GM18505 (cell line): ENCODE data around the gene NEK7.
A peak's percentile ranks its signal among the peaks of the same experiment; 100 is the strongest.
"Not testable (repeated sequence)": the region's sequence is repeated elsewhere in the genome, so short reads cannot be mapped to it uniquely, and the experiment has no call there.

Source experiments
- ATAC-seq: cut with Tn5 transposase; IDR thresholded peaks from one replicate; pipeline ENCODE4 v1.9.1; 2021; ENCODE audit not compliant: unreplicated experiment
- POLR2A ChIP-seq: IDR thresholded peaks from 4 replicates; pipeline ENCODE4 v1.6.1; 2011; ENCODE audit warnings: borderline replicate concordance; ENCODE audit not compliant: insufficient read depth, insufficient read length; ENCODE audit errors: extremely low read depth

Gene NEK7

DNA sequence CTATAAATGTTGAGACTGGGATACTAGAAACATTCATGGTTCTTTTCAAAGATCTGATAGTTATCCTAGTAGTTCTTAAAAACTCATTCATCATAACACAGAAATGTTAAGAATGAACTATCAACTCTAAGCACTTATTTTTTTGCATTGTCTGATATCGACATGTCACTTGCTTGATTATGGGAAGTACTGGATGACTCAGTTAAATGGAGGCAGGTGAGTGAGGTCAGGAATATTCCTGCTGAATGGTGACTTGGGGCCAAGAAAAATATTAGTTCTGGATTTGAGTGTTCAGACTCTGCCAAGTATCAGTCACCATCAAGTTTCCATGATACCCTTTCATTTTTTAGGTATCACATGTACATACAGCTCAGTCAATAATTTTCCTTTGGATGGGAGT lies 63.6 kb downstream of the NEK7 start:
- TF ChIP-seq POLR2A, result no peak

DNA sequence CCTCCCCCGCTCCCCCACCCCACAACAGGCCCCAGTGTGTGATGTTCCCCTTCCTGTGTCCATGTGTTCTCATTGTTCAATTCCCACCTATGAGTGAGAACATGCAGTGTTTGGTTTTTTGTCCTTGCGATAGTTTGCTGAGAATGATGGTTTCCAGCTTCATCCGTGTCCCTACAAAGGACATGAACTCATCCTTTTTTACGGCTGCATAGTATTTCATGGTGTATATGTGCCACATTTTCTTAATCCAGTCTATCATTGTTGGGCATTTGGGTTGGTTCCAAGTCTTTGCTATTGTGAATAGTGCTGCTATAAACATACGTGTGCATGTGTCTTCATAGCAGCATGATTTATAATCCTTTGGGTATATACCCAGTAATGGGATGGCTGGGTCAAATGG lies 70.2 kb downstream of the NEK7 start:
- ATAC-seq, result not testable (repeated sequence)

More for the DNA sequence above, 63.6 kb downstream of the NEK7 start:
- no peak for ATAC-seq

DNA sequence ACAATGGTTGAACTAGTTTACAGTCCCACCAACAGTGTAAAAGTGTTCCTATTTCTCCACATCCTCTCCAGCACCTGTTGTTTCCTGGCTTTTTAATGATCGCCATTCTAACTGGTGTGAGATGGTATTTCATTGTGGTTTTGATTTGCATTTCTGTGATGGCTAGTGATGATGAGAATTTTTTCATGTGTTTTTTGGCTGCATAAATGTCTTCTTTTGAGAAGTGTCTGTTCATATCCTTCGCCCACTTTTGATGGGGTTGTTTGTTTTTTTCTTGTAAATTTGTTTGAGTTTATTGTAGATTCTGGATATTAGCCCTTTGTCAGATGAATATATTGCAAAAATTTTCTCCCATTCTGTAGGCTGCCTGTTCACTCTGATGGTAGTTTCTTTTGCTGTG lies 70.7 kb downstream of the NEK7 start:
- not testable (repeated sequence) for ATAC-seq

DNA sequence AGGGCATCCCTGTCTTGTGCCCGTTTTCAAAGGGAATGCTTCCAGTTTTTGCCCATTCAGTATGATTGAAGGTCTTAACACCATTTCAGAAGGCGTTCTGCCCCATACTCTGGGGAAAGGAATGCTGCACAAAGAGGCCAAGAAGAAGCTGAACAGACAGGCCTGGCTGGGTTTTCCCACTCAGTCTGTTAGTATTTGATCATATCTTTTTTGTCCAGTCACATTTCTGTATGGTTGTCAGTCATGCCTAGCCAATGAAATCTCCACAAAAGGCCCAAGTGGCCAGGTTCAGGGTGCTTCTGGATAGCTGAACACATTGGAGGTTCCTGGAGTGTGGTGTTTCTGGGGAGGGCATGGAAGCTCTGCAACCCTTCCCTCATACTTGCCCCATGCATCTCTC lies 72.1 kb downstream of the NEK7 start:
- ATAC-seq, result no peak
- no peak for TF ChIP-seq POLR2A

DNA sequence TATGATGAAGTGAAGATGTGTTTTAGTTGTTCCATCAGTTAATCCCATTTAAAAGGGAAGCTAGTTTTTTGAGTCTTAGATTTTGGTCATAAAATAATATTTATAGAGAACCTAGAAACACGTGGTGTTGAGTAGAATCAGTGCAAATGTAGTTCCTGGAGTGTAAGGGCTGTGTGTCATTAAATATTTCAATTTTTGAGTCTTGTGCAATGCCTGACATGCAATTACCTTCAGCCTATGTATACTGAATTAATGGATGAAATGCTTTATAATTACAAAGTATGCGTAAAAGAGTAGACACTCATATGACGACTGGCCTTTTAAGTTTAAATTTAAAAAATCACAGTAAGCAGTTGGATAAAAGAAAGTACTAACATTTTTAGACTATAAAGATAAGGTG lies 75.0 kb downstream of the NEK7 start:
- no peak for TF ChIP-seq POLR2A

DNA sequence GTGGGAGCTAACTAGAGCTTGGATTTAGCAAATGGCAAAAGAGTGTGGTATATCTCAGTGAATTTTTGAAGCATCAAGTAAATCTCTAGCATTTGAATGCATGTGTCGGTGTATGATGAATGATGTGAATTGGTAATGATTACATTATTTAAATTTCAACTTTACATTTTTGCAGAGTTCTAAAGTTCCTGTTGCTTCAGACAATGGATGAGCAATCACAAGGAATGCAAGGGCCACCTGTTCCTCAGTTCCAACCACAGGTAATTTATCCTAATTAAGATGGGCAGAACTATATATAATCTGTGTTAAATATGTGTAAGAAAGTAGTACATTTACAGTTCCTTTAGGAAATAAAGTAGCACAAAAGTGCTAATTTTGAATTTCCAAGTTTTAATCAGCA lies 75.6 kb downstream of the NEK7 start:
- no peak for ATAC-seq
- no peak for TF ChIP-seq POLR2A

More for the DNA sequence above, 75.0 kb downstream of the NEK7 start:
- no peak for ATAC-seq

DNA sequence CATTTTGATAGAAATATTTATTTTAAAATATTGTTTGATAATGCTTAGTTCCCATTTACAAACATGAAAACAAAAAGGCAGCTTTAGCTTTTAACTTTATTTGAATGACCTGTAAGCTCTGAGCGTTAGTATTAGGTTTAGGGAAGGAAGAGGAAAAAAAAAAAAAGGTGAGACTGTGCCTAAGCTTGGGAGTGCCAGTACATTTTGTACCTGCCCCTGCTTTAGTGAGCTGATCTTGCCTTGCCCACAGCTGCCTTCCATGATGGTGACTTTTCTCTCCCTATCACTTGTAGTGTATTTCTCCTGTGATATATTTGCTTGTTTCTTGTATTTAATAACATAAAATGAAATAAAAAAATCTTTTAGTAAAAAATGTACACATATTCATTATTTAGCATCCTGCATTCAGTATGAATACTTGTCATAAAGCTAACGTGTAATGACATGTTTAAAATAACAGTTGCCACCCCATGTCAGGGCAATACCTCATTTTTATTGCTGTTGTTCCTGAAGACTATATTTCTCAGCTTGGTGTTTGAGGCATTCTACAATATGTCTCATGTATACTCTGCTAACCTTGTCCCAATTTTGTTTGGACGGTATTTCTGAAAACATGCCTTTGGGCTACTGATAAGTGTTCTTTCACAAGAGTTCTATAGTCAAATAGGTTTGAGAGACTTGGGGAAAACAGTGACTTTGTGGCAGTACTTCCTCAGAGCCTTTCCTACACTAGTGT lies 76.3 kb downstream of the NEK7 start:
- ATAC-seq, result no peak
- TF ChIP-seq POLR2A, result no peak

DNA sequence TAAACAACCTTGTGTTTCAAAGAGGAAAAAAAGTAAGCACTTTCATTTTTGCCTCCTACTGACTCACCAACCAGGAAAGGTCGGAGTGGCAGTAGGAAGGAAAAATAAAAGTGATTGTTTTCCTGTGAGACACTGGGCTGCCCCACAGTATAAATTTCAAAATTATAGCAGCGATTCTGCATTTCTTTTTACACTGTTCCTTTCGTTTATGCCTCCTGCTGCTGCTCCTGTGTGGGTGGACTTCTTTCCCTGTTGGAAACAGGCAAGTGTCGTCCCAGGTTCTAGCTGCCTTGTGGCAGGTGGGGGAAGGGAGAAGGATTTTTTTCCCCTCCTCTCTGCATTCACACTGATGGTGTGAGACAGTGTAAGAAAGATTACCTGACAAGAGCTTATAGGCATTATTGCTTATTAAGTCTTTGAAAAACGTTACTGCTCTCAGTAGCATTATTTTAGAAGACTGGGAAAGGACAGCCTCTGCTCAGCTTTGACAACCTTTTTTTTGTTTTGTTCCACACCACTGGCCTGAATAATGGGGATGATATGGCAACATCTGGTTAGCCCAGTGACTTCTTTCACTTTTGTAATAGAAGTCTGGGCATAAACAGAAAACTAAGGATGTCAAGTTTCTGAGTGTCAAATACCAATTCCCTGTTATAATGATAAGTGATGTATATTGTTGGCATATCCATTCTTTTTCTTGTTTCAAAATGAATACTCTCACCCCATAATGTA lies 77.9 kb downstream of the NEK7 start:
- no peak for ATAC-seq
- no peak for TF ChIP-seq POLR2A

DNA sequence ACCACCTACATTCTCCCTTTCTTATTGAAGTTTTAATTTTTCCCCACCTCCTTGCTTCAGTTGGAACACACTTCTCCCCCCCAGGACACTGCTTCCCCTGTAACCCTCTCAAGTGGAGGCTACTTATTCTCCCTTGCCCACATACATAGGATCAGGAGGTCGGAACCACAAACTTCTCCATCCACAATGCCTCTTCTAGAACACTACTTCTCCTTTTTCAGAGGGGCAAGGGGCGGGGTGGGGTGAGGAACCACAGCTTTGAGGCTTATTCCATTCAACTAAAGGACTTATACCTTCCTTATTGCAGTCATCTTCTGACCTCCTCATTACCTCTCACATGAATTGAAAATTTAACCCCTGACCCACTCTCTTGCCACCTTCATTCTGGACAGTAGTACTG lies 81.3 kb downstream of the NEK7 start:
- no peak for TF ChIP-seq POLR2A
- no peak for ATAC-seq

DNA sequence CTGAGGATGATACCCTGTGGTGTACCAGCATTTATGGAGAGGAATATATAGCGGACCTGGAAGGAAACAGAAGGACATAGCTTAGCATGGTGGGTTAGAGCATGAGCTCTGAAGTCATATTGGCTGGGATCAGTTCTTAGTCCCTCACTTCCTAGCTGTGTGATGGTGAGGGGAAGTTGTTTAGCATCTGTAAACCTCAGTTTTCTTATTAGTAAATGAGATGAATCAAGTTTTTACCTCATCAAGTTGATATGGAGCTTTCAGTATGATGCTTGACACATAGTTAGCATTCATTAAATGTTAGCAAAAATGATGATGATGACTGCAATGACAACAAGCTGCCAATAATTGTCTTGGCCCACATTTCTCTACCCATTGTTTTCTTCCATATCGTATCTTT lies 84.8 kb downstream of the NEK7 start:
- no peak for TF ChIP-seq POLR2A
- ATAC-seq, result no peak

DNA sequence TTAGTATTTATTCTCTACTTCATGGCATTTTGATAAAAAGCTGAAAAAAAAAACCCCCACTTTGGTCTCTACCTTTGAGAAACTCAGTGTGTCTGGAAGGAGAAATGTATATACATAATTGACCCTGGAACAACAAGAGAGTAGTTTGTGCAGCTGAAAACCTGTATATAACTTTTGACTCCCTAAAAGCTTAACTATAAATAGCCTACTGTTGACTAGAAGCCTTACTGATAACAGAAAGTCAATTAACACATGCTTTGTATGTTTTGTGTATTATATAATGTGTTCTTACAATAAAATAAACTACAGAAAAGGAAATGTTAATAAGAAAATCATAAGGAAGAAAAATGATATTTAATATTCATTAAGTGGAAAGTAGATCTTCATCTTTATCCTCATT lies 88.0 kb downstream of the NEK7 start:
- no peak for TF ChIP-seq POLR2A
- no peak for ATAC-seq

DNA sequence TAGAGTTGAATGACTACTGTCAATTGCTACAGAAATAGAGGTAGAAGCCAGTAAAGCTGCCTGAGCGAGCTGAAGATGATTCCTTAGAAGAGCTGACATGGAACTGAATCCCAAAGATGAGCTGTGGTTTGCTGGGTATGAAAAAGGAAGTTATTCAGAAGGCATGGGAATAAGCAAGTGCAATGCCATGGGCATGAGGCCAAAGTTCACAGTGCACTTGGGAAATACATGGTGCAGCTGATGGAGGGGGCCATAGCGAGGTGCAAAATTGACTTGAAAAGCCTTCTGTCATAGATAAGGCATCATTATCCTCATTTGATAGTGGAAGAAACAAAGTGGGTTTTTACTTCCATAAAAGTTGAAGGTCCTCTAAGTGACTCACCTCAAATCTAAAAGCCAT lies 88.6 kb downstream of the NEK7 start:
- ATAC-seq, result no peak
- TF ChIP-seq POLR2A, result no peak

DNA sequence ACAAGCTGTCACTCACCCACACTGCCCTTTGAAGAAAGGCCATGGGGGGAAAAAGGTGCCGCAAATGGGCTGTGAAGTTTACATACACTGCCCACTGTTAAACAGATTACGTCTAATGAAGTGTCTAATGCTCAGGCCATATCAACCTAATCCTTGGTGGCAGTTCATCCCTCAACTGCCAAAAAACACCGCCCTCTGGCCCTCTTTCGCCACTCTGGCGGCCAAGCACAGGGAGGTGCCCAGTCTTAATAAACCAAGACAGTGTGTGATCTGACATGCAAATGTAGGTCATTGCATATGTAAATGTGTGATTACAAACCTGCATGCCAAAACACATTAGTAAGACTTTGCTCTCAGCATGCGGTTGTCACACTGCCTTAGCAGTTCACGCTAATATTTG lies 89.5 kb downstream of the NEK7 start:
- ATAC-seq, result no peak
- no peak for TF ChIP-seq POLR2A

DNA sequence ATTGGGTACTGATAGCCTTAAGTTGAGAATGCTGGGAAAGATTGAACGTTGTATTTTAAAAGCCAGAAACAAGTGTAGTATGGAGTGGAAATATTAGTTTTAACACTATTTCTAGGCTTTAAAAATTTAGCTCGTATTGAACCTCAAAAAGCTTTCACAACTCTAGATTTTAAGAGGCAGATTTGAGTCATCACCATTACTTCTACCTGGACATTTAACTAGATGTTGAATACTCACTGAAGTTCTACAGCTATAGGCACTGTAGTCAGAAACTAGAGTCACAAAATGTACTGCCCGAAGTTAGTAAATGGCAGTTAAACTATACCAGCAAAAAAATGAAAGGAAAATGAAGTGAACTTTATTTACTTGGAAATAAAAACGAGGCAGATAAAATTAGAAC lies 96.5 kb downstream of the NEK7 start:
- peak; percentile 80 for ATAC-seq
- no peak for TF ChIP-seq POLR2A
